Testis (tissue), 2 donors: Measurements from ENCODE around the gene ANKS1B.

Experiments
- POLR2A ChIP-seq: fragments of 450-650 bp; IDR thresholded peaks from one replicate; pipeline ENCODE4 v1.6.1; 2017; ENCODE audit warnings: antibody characterized with exemption, mild to moderate bottlenecking, moderate library complexity
- TF ChIP-seq, protein P1 (sequence below), 3 experiments: fragments of 450-650 bp in 2 of 3; fragments of 200-600 bp in 1 of 3; sonication (generic) in 1 of 3; IDR thresholded peaks; one replicate each; pipeline ENCODE4 v1.5.1; 2016 to 2019; ENCODE audit warnings: antibody characterized with exemption in 3 of 3, mild to moderate bottlenecking in 2 of 3, moderate library complexity in 1 of 3

DNA sequence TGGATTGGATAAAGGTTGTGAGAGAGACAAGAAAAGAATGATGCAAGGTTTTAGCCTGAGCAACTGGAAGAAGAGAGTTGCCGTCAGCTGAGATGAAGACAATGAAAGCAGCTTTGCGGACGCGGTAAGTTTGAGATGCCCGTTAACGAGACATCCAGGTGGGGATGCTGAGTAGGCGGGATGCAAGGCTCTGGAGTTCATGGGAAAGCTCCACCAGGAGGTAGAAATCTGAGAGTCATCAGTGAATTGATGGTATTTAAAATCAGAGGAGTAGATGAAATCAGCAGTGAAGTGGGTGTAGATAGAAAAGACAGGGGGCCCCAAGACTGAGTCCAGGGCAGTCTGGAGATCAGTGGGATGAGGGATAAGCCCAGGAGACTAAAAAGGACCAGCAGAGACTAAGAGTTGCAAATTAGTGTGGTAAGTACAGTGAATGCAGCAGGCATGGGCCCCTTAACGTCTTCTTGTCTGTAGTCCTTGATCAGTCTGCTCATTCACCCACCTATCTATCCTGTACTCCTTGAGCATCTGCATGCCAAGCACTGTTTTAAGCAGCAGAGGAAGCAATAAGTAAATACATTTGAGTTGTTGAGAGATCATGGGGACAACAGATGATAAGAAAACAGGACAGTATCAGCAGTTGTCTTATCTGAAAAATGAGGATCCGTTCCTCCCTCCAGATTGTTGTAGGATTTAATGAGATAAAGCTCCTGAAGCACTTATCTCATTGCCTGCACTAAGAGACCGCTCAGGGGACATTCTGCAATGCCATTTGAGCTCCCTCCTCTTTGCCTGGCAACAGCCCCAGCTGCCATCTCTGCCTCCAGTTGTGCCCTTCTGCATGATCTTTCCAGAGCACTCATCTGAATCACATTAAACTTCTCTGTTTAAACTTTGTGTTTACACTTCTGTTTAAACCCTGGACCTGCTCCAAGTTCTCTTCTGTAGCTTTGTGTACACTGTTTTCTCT, 1248.1 kb downstream of the ANKS1B start:
- TF ChIP-seq, protein P1, sequence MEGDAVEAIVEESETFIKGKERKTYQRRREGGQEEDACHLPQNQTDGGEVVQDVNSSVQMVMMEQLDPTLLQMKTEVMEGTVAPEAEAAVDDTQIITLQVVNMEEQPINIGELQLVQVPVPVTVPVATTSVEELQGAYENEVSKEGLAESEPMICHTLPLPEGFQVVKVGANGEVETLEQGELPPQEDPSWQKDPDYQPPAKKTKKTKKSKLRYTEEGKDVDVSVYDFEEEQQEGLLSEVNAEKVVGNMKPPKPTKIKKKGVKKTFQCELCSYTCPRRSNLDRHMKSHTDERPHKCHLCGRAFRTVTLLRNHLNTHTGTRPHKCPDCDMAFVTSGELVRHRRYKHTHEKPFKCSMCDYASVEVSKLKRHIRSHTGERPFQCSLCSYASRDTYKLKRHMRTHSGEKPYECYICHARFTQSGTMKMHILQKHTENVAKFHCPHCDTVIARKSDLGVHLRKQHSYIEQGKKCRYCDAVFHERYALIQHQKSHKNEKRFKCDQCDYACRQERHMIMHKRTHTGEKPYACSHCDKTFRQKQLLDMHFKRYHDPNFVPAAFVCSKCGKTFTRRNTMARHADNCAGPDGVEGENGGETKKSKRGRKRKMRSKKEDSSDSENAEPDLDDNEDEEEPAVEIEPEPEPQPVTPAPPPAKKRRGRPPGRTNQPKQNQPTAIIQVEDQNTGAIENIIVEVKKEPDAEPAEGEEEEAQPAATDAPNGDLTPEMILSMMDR (IDR thresholded peaks at IDR 0.05): no peak
- no peak for TF ChIP-seq POLR2A
